ENCODE results near the gene C2CD5.

Gene C2CD5

DNA sequence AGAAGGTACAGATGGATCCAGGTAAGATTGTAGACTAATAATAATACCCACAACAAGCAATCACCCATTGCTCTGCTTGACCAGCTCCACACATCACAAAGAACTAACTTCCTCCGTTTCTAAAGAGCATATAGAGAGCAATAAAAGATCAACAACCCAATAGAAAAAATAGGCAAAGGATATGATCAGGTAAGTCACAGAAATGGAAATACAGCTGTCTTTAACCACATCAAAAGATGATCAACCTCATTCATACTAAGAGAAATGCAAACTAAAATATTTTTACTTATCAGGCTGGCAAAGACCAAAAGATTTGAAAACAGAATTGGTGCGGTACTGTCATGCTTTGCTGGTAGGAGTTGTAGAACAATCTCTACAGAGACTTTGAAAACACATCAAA is 8.9 kb downstream of the C2CD5 start:
- Histone ChIP-seq H3K4me1 (ENCODE audit: control insufficient read depth in 1 of 2, insufficient read depth in 1 of 2, low read depth in 1 of 2, low read length in 1 of 2) (peaks cover 22 to 28% of the 10 kb centered on the region in 2 experiments), H3K4me3 (ENCODE audit: low read depth in 1 of 2, low read length in 1 of 2) (no peak overlapping the region), H3K27ac (no peak overlapping the region), H3K9me3 (no peaks in the 10 kb centered on the region), H3K27me3 (no peaks in the 10 kb centered on the region), H3K36me3 (peaks cover 23% of the 10 kb centered on the region)
- TF ChIP-seq, protein P1, sequence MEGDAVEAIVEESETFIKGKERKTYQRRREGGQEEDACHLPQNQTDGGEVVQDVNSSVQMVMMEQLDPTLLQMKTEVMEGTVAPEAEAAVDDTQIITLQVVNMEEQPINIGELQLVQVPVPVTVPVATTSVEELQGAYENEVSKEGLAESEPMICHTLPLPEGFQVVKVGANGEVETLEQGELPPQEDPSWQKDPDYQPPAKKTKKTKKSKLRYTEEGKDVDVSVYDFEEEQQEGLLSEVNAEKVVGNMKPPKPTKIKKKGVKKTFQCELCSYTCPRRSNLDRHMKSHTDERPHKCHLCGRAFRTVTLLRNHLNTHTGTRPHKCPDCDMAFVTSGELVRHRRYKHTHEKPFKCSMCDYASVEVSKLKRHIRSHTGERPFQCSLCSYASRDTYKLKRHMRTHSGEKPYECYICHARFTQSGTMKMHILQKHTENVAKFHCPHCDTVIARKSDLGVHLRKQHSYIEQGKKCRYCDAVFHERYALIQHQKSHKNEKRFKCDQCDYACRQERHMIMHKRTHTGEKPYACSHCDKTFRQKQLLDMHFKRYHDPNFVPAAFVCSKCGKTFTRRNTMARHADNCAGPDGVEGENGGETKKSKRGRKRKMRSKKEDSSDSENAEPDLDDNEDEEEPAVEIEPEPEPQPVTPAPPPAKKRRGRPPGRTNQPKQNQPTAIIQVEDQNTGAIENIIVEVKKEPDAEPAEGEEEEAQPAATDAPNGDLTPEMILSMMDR (IDR thresholded peaks at IDR 0.05): no peak

DNA sequence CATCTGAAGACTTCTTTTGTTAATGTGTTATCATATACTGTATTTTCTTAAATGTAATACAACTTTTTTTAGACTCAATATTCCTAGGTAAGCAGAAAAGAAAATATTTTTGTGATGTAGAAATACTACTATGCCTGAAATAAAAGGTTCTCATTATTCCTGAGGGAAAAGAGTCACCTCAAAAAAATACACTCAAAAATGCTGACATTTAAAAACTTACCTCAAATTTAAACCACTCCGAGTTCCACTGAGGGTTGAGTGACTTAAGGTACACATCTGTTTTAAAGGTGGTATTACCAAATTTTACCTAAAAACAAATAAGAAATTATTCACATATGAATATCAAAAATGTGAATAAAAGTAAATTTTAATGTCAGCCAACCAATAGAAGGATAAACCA is 9.3 kb downstream of the C2CD5 start:
- Histone ChIP-seq H3K4me1 (ENCODE audit: control insufficient read depth in 1 of 2, insufficient read depth in 1 of 2, low read depth in 1 of 2, low read length in 1 of 2) (peaks cover 20 to 23% of the 10 kb centered on the region in 2 experiments), H3K27me3 (no peaks in the 10 kb centered on the region), H3K4me3 (ENCODE audit: low read depth in 1 of 2, low read length in 1 of 2) (no peak overlapping the region), H3K36me3 (peaks cover 23% of the 10 kb centered on the region), H3K9me3 (no peaks in the 10 kb centered on the region), H3K27ac (no peak overlapping the region)
- TF ChIP-seq, protein P1 (IDR thresholded peaks at IDR 0.05): no peak

DNA sequence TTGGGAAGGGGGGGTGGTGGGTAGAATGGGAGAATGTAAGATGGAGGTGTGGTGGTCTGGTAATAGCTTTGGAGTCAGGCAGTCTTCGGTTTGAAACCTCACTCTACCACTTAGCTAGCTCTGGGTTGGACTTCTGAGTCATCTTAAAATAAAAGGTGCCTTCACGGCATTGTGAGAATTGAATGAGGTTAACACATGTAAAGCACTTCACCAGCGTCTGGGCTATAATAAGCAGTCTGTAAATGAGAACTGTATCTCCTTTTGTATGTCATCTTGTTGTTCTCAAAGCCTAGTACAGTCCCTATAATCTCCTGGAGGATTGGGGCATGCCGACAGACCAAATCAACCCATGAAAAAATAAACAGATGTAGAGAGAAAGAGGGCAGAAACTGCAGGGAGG is 11.2 kb downstream of the C2CD5 start:
- no peak overlapping the region for H3K27ac ChIP-seq
- H3K9me3 ChIP-seq: no peaks in the 10 kb centered on the region
- TF ChIP-seq, protein P1 (IDR thresholded peaks at IDR 0.05): no peak
- peaks cover 32% of the 10 kb centered on the region for H3K36me3 ChIP-seq
- no peaks in the 10 kb centered on the region for H3K27me3 ChIP-seq
- peaks cover 1 to 4% of the 10 kb centered on the region in 2 experiments for H3K4me1 ChIP-seq (ENCODE audit: control insufficient read depth in 1 of 2, insufficient read depth in 1 of 2, low read depth in 1 of 2, low read length in 1 of 2)
- H3K4me3 ChIP-seq (ENCODE audit: low read depth in 1 of 2, low read length in 1 of 2): no peak overlapping the region

DNA sequence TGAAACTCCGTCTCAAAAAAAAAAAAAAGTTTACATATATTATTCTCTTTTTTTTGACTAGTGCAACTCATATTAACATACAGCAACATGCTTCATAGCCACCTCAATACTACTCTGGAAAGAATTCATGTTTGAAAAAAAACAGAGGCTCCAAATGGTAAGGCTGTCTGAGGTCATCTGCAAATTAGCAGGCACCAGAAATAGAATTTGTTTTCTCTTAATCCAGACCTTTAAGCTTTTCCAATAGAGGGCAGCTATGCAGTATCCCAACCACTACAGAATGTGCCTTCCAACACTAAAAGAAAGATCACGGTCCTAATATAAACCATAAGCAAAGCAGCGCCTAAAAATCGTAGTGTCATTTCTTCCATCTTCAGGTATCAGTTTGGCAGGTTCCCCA is 12.0 kb downstream of the C2CD5 start:
- TF ChIP-seq, protein P1 (IDR thresholded peaks at IDR 0.05): no peak

DNA sequence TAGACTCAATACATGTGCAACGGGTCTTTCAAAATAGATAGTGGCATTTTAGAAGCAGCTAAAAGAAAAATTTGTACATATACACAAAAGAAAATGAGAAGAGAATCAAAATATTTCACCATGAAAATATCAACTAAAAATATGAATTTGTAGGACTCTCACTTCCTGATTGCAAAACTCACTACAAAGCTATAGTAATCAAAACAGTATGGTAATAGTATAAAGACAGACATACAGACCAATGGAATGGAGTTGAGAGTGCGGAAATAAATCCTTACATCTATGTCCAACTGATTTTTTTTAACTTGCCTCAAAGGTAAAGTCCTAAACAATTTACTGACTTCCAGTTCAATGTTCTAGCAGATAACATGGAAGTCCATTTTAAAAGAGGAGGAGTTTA is 13.1 kb downstream of the C2CD5 start:
- H3K27ac ChIP-seq: no peak overlapping the region
- TF ChIP-seq, protein P1 (IDR thresholded peaks at IDR 0.05): no peak
- peaks cover 43% of the 10 kb centered on the region for H3K36me3 ChIP-seq

More for the DNA sequence above, 12.0 kb downstream of the C2CD5 start:
- no peaks in the 10 kb centered on the region for H3K4me1 ChIP-seq (ENCODE audit: control insufficient read depth in 1 of 2, insufficient read depth in 1 of 2, low read depth in 1 of 2, low read length in 1 of 2)
- H3K27me3 ChIP-seq: no peaks in the 10 kb centered on the region
- H3K9me3 ChIP-seq: no peaks in the 10 kb centered on the region
- H3K27ac ChIP-seq: no peak overlapping the region
- peaks cover 36% of the 10 kb centered on the region for H3K36me3 ChIP-seq
- H3K4me3 ChIP-seq (ENCODE audit: low read depth in 1 of 2, low read length in 1 of 2): no peak overlapping the region

More for the DNA sequence above, 13.1 kb downstream of the C2CD5 start:
- no peaks in the 10 kb centered on the region for H3K4me1 ChIP-seq (ENCODE audit: control insufficient read depth in 1 of 2, insufficient read depth in 1 of 2, low read depth in 1 of 2, low read length in 1 of 2)
- H3K9me3 ChIP-seq: no peaks in the 10 kb centered on the region
- H3K4me3 ChIP-seq (ENCODE audit: low read depth in 1 of 2, low read length in 1 of 2): no peak overlapping the region
- H3K27me3 ChIP-seq: no peaks in the 10 kb centered on the region
